ENCODE data around the gene NDST4.

DNA sequence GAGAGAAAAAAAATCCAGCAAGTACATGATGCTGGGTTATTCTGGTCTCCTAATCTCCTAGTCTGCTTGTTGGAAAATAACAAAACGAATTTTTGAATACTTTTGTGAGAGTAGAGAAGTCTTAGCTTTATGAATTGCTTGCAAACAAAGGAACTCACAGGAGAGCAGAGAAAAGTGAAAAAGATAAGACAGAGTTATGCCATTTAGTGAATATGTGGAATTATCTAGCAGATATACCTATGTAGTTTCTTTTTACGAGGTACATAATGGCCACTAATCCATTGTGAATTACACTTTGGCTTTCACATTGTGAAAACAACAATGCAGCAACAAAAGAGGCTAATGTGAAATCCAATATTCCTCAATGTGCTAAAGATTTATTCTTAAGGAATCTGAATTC is 226.7 kb downstream of the NDST4 start:
- TF ChIP-seq, protein P1, sequence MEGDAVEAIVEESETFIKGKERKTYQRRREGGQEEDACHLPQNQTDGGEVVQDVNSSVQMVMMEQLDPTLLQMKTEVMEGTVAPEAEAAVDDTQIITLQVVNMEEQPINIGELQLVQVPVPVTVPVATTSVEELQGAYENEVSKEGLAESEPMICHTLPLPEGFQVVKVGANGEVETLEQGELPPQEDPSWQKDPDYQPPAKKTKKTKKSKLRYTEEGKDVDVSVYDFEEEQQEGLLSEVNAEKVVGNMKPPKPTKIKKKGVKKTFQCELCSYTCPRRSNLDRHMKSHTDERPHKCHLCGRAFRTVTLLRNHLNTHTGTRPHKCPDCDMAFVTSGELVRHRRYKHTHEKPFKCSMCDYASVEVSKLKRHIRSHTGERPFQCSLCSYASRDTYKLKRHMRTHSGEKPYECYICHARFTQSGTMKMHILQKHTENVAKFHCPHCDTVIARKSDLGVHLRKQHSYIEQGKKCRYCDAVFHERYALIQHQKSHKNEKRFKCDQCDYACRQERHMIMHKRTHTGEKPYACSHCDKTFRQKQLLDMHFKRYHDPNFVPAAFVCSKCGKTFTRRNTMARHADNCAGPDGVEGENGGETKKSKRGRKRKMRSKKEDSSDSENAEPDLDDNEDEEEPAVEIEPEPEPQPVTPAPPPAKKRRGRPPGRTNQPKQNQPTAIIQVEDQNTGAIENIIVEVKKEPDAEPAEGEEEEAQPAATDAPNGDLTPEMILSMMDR (IDR thresholded peaks at IDR 0.05) = no peak
- TF ChIP-seq EZH2 (IDR thresholded peaks at IDR 0.05) = no peak
